RKO (cell line): ENCODE measurements around the gene NPNT.

Source experiments
- DNase-seq: peaks from one replicate; pipeline ENCODE4 v3.0.0-alpha.2; 2016; ENCODE audit warnings: low spot score

Gene NPNT

DNA sequence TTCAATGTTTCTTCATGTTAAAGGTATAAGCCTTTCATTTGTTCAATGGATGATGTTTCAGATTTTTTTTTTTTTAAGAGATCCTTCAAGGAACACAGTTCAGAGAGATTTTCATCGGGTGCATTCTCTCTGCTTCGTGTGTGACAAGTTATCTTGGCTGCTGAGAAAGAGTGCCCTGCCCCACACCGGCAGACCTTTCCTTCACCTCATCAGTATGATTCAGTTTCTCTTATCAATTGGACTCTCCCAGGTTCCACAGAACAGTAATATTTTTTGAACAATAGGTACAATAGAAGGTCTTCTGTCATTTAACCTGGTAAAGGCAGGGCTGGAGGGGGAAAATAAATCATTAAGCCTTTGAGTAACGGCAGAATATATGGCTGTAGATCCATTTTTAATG is 75.8 kb downstream of the NPNT start:
- DNase-seq: no peak

DNA sequence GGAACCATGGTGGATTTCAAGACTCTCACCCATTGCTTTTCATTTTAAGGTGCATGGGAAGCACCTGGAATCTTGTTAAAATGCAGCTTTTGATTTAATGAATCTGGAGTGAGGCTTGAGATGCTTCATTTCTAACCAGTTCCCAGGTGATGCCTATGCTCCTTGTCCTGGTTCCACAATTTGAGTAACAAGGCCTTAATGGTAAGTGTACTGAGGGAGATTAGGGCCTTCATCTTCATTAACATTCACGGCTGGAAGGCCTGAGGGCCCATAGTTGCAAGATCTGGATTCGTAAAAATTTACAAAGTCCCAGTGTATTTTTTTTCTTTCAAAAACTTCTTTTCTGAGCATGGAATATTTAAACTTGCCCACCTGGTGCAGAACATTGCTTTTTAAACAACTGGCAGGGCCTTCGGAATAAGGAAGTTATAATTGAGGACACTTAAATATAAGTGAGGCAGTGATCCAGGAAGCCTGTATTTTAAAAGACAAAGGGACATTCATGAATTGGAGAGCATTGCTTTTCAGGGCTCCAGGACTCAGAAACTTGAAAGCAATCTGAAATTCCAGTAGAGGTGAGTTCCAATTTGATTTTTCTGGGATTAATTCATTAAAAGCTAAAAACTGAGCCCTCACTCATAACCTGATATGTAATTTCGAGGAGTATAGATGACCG is 77.8 kb downstream of the NPNT start:
- DNase-seq: no peak

DNA sequence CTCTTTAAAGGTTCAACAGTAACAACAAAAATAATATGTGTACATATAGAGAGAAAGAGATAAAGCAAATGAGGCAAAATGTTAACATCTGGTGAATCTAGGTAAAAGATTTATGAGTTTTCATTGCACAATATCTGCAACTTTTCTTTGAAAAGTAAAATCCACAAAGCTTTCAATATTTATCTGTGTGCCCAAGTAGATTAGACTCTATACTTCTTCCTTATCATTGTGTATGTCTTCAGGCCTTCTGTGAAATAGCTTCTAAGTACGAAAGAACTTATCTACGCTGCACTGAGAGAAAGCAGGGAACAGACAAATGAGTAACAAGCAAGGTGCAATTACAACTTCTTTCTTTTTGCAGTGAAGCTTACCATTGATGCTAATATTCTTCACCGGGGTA is 81.6 kb downstream of the NPNT start:
- no peak for DNase-seq

DNA sequence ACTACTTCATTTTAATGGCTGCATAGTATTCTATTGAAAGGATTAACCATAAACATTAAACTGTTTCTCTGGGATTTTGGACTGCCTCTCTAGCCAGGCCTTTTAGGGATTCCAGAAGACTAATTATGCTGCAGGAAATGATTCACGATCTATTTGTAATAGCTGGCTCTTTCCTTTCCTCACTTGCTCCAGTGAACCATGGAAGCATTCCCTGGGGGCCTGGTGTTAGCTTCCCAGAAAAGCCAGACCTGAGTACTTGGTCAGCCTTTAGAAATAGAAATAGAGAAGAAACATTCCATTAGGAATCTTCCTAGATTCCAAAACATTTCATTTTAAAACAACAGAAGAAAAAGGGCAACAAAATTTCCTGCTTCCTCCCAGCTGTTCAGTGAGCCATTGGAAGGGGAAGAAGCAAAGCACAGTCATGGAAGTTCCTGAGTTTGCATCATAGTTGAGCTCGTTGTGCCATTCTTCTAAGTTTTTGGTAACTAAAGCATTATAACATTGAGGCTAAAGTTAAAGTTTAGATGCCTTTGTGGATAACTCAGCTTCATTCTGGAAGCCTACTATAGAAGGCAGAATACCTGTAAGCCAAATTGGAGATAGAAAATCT is 83.5 kb downstream of the NPNT start:
- DNase-seq: peak; percentile 18

DNA sequence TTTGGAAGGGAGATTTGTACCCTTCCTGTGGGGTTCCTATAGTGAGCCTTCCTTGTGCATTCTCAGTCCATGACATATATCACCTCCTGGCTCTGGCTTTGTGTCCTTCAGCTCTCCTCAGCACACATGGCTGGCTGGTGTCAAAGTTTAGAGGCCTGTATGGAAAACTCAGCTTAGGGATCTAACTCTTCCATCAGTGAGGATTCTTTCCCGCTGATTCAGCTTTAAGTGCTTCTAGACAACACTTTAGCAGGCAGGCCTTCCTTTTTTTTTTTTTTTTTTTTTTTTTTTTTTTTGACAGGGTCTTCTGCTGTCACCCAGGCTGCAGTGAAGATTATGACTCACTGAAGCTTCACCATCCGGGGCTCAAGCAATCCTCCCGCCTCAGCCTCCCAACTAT is 84.2 kb downstream of the NPNT start:
- DNase-seq: no peak

DNA sequence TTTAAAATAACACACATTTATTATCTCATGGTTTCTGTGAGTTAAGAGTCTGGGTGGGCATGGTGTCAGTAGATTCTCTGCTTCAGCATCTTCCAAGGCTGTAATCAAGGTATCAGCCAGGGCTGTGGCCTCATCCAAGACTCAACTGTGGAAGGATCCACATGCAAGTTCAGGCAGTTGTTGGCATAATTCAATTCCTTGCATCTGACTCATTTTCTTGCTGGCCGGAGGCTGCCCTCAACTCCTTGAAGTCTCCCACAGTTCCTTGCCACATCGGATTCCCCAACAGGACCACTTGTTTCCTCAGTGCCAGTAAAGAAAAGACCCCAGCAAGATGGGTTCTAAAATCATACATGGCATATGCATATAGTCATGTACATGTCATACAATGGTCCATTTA is 93.4 kb downstream of the NPNT start:
- DNase-seq: no peak

DNA sequence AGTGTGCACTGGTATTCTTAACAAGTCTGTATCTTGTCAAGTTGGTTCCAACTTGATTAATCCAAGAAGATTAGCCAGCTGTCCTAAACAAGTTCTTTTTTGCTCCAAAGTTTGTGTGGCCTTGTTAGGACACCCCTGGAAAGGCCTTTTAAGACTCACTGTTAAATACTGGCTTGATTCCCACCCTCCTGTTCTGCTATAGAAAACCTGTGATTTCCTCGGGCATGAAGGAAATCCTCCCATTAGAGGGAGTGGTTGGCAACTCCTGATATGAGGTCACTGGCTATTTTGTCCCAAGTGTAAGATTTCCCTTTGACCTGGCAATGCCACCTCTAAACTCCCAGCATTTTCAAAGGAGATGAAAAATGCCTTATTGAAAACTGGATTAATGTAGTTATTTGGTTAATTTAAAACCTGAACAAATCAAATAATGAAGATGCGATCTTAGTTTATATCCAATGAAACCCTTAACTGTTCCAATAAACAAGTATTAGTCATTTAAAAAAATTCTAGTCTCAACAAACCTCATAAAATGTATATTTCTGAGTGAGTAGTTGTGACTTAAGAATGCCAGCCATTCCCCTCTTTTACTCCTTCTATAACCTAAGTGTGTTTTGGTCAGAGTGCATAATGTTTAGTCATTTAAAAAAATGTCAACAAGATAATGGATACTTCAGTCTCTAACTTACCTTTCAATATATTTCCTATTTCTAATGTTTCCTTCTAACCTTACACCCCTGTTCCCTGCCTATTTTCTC is 94.4 kb downstream of the NPNT start:
- DNase-seq: no peak

DNA sequence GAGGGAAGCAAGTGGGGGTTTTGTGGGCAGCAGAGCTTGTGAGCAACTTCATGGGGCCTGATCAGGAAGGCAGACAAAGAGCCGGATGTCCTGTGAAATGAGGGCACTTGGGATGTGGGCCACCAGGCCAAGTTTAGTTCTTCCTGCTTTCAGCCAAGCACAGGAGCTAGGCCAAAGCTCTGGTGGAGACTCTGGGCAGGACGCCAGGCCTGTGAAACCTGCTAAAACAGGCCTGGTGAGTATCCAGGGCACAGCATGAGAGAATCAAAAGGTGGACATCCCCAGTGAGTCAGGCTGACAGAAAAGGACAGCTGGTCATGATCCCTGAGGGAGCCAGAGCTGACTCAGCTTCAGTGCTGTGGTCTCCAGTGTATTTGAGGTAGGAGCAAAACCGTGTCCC is 95.7 kb downstream of the NPNT start:
- DNase-seq: peak; percentile 39

DNA sequence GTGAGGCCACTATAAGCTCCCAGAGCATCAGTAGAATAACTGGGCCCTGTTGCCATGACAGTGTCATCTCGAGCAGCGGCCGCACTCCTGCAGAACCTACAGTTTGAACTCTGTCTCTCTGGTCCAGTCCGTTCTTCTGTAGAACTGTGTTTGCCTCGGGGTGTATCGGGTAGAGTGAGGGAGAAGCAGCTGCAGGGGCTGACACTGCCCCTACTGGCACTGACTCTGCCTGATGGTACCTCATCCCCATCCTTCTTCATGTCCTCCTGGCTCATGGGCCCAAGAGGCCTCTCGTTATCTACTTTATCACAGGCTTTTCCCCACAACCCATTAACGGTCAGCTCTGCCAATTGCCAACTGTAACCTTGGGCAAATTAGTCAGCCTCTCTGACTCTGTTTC is 96.5 kb downstream of the NPNT start:
- no peak for DNase-seq

DNA sequence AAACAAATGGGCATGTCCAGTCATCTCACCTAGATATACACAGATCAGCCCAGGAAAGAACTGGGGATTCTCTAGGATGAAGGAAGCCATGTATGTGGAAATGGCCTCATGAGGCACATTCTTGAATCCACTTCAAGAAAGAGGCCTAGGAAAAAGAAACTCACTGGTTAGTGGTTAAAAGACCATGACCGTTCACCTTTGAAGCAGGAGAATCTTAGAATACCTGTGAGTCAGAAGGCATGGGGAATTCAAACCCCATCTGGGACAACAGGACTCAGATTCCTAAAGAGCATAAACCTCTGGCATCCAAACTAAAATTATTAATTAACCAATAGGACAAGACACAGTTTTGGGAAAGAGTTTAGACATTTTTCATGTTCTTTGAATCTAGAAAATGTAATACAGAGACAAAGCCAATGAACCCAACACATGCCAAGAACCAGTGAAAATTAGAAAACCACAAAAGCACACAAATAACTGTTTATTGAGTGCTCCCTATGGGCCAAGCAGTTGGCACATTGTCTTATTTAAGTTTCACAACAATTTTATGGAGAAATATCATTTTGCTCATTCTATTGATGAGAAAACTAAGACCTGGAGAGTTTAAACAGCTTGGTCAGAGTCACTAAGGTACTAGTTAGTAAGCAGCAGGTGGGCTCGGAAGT is 97.5 kb downstream of the NPNT start:
- no peak for DNase-seq

DNA sequence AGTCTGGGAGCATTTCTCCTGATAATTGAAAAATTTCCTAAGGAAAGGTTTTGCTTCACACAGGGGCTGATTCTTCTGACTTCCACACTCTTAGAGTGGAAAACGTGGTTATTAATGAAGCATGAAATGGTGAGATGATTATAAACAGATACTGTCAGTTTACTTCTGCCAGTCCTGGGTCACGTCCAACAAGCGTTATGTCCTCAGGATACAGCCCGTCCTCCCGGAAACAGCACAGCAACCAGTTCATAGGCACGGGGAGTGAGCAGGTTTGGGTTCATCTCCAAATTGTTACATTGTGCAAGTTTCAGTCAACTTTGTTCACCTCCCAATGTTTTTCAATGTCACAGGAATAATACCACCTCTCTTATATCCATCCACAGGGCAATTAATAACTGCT is 98.8 kb downstream of the NPNT start:
- DNase-seq: no peak

DNA sequence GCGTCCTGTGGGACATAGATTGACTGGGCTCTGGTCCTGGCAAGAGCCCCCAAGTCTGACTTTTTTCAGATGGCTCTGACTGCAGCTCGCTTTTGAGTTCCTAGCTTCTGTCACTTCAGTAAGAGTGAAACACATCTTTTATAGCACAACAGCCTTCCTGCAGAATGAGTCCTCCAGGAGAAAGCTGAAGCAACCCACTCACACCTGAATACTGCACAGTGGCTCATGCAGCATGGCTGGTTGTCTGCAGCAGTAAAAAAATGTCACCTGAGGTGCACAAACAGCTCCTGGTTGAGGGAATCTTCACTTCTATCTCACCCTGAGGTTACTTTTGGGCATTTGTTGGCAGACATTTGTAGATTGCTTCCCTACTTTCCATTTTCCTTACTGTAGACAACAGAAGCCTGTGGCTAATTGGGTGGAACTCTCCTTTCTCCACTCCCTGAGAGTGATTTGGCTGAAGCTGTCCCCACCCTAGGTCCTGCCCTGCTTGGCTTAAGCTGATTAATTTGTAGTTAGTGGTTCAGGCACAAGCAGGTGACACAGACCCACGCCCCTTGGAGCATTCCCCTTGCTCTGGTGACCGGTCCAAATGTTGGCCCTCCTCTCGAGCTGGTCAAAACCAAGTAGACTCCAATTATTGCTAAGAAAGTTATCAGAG is 99.7 kb downstream of the NPNT start:
- DNase-seq: no peak

DNA sequence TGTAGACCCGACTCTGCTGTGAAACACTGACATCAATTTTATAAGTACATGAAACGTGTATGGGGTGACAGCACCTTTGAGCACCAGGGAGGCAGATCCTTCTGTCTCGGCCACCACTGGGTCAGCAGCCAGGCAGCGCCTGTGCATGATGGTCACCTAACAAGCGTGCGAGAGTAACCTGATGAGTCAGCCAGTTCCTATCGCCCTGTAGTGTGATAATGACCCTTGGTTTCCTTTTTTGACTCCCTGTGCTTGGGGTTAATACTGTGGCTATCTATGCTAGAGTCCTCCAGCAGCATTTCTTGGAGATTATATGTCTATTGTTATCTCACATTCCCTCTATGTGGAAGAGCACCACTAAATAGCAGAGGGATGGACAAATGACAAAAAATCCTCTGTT is 101.6 kb downstream of the NPNT start:
- DNase-seq: peak; percentile 15

DNA sequence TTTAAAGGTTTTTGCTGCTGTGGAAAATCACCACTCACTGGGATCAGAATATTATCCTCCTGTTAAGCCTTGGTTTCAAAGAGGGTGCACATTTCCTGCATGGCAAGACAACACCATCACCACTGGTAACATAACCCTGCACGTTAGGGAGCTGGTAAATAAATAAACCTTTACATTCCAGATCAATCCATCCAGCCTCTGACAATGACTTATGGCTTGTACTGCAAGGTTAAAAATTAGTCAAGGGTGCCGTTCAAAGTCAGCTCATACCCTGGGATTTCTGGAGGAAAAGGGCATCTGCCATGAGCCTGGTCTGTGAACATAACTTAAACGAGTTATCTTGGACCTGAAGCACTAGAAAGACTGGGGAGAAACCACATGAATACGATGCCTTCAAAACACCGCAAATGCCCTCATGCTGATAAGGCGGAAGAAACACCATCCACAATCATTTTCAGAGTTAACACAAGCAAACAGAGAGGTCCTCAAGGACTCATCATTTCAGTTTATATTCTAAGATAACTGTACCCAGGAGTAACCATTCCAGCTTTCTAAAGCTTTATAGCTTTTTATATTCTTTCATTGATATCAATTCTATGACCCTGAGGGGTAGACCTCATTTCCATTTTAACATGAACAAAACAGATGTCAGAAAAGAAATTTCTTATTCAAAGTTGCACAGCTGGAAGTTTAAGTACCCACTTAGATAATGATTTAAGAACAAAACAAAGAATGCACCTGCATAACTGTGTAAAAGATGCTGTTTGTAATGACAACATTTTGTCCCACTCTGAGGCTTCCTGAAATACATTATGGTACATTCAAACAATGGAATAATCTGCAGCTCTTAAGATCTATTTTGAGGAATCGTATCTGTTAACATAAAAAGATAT is 103.1 kb downstream of the NPNT start:
- DNase-seq: no peak

DNA sequence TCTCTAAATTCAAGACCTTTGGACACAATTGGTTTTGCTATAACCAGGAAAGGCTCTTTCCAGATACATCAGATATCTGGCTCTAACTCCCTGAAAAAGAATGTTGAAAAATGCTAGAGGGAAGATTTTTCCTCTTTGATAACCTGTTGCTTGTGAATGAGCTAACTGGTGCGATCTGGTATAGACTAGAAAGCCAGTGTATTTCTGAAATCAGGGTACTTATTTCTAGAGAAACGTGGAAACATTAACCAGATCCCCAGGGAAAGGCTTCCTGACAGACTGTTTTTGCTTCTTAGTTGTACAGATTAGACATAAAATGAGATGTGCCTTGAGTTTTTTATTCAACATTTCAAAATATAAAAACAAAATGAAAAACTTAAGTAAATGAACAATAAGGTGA is 107.7 kb downstream of the NPNT start:
- DNase-seq: no peak

DNA sequence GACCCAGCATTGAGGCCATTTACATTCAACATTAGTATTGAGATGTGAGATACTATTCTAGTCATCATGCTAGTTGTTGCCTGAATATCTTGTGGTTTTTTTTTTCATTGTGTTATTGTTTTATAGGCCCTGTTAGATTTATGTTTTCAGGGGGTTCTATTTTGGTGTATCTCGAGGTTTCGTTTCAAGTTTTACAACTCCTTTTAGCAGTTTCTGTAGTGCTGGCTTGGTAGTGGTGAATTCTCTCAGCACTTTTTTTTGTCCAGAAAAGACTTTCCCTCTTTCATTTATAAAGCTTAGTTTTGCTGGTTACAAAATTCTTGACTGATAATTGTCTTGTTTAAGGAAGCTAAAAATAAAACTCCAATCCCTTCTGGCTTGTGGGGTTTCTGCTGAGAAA is 115.5 kb downstream of the NPNT start:
- no peak for DNase-seq

DNA sequence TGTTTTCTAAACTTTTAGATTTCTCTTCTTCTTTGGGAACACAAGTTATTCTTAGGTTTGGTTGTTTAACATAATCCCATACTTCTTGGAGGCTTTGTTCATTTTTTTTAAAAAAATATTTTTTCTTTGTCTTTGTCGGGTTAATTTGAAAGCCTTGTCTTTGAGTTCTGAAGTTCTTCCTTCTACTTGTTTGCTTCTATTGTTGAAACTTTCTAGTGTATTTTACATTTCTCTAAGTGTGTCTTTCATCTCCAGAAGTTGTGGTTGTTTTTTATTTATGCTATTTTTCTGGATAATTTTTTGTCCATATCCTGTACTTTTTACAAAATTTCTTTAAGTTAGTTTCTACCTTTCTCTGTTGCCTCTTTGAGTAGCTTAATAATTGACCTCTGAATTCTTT is 116.1 kb downstream of the NPNT start:
- no peak for DNase-seq

DNA sequence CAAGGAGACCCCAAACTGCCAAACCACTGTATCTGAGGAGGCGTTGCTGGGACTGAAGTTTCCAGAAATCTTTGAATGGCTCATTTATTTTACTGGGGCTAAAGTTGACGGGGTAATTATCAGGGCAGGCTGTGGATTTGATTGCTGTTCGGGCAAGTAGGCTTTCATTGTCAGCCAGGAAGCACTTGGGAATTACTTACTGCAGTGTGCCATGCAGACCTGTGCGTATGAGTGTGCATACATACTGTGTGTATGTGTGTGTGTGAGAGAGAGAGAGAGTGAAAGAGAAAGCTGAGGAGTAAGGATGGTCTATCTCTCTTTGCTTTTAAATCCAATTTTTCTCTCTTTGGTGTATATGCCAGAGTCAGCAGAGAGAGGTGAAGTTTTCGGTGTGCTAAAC is 122.7 kb downstream of the NPNT start:
- DNase-seq: no peak

DNA sequence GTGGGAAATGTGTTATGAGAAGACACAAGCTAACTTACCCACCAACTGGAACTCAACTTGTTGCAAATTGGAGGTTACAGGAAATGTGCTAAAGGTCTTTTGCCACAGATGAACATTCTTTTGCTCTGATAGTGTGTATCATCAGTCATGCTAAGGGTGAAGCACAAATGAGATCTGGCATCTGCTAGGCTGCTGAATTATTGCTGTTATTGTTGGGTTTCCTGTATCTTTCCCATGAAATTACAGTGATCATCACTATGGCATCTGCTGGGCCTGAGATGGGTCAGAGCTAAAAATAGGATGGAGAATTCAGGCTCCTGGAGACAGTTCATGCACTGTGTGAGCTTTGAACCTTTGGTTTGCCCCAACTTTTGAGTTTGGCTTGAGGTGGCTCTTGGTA is 124.5 kb downstream of the NPNT start:
- DNase-seq: no peak
